Gastroesophageal sphincter (tissue), 3 donors: ENCODE data around the gene HCAR3.

Source experiments
- CTCF ChIP-seq, 4 experiments: fragments of 200-600 bp in 2 of 4; fragments of 450-650 bp in 2 of 4; sonication (generic) in 1 of 4; IDR thresholded peaks; one replicate each; pipeline ENCODE4 v1.5.1; 2017 to 2019; ENCODE audit warnings: antibody characterized with exemption in 4 of 4, mild to moderate bottlenecking in 2 of 4, moderate library complexity in 2 of 4
- POLR2A ChIP-seq, 2 donors: fragments of 450-650 bp; IDR thresholded peaks; one replicate each; pipeline ENCODE4 v1.6.1; 2017; ENCODE audit warnings: antibody characterized with exemption in 2 of 2, mild to moderate bottlenecking in 2 of 2, moderate library complexity in 1 of 2

GRCh38 chr12:122749569-122750332, 33.1 kb upstream of the HCAR3 start:
- TF ChIP-seq CTCF (IDR thresholded peaks at IDR 0.05): no peak
- no peak for TF ChIP-seq POLR2A (IDR thresholded peaks at IDR 0.05)
